HepG2 (cell line): ENCODE data around the gene WWC1. TPM values are rescaled to one million over a fixed set of nuclear protein-coding genes. Genes with fewer than 3 reads are reported as not detected.

ENCODE experiments used
- AHR ChIP-seq: IDR thresholded peaks from 2 replicates; pipeline ENCODE4 v1.6.1; 2018; ENCODE audit warnings: missing genetic modification reagents, missing compliant biosample characterization
- CHCHD3 ChIP-seq: sonication (generic); formaldehyde crosslinking; IDR thresholded peaks from 2 replicates; pipeline ENCODE4 v1.8.0; 2022; ENCODE audit warnings: mild to moderate bottlenecking, missing genetic modification reagents, moderate library complexity
- CSRNP1 ChIP-seq: sonication (generic); formaldehyde crosslinking; IDR thresholded peaks from 2 replicates; pipeline ENCODE4 v1.8.1; 2023; ENCODE audit warnings: mild to moderate bottlenecking, missing genetic modification reagents
- HNRNPL ChIP-seq: fragments of 200-400 bp; formaldehyde crosslinking; IDR thresholded peaks from 2 replicates; pipeline ENCODE4 v1.6.1; 2017; ENCODE audit warnings: mild to moderate bottlenecking, low read depth, low read length
- HOXA3 ChIP-seq: sonication (generic); formaldehyde crosslinking; IDR thresholded peaks from 2 replicates; pipeline ENCODE4 v1.5.0; 2020; ENCODE audit warnings: missing genetic modification reagents
- NFKB2 ChIP-seq: sonication (generic); formaldehyde crosslinking; IDR thresholded peaks from 2 replicates; pipeline ENCODE4 v1.4.0; 2020; ENCODE audit warnings: missing genetic modification reagents, borderline replicate concordance
- NR0B2 ChIP-seq: sonication (generic); formaldehyde crosslinking; IDR thresholded peaks from 2 replicates; pipeline ENCODE4 v1.4.0; 2020; ENCODE audit warnings: mild to moderate bottlenecking, missing genetic modification reagents
- PITX1 ChIP-seq: sonication (generic); formaldehyde crosslinking; IDR thresholded peaks from 2 replicates; pipeline ENCODE4 v1.5.1; 2020; ENCODE audit warnings: mild to moderate bottlenecking, missing genetic modification reagents
- POGZ ChIP-seq: sonication (generic); formaldehyde crosslinking; IDR thresholded peaks from 2 replicates; pipeline ENCODE4 v1.4.0; 2020; ENCODE audit warnings: mild to moderate bottlenecking, missing genetic modification reagents
- SP140L ChIP-seq: sonication (generic); formaldehyde crosslinking; IDR thresholded peaks from 2 replicates; pipeline ENCODE4 v1.4.0; 2020; ENCODE audit warnings: missing genetic modification reagents, borderline replicate concordance
- ZFX ChIP-seq: sonication (generic); formaldehyde crosslinking; IDR thresholded peaks from 2 replicates; pipeline ENCODE4 v1.4.0; 2020; ENCODE audit warnings: mild to moderate bottlenecking, low read depth, missing genetic modification reagents, moderate library complexity
- ZNF367 ChIP-seq: sonication (generic); formaldehyde crosslinking; IDR thresholded peaks from 2 replicates; pipeline ENCODE4 v1.4.0; 2020; ENCODE audit warnings: missing genetic modification reagents, borderline replicate concordance
- ZNF512 ChIP-seq: sonication (generic); formaldehyde crosslinking; IDR thresholded peaks from 2 replicates; pipeline ENCODE4 v1.4.0; 2020; ENCODE audit warnings: mild to moderate bottlenecking, missing genetic modification reagents
- ZNF574 ChIP-seq: sonication (generic); formaldehyde crosslinking; IDR thresholded peaks from 2 replicates; pipeline ENCODE4 v1.4.0; 2020; ENCODE audit warnings: missing genetic modification reagents
- ZNF605 ChIP-seq: sonication (generic); formaldehyde crosslinking; IDR thresholded peaks from 2 replicates; pipeline ENCODE4 v1.8.0; 2022; ENCODE audit warnings: mild to moderate bottlenecking, missing genetic modification reagents
- ZNF672 ChIP-seq: sonication (generic); formaldehyde crosslinking; IDR thresholded peaks from 2 replicates; pipeline ENCODE4 v1.8.1; 2022; ENCODE audit warnings: missing genetic modification reagents
- ZNF766 ChIP-seq: sonication (generic); formaldehyde crosslinking; IDR thresholded peaks from 2 replicates; pipeline ENCODE4 v1.5.0; 2020; ENCODE audit warnings: missing genetic modification reagents, borderline replicate concordance
- ZSCAN30 ChIP-seq: sonication (generic); formaldehyde crosslinking; IDR thresholded peaks from 2 replicates; pipeline ENCODE4 v1.5.0; 2020; ENCODE audit warnings: mild to moderate bottlenecking, missing genetic modification reagents
- ZSCAN9 ChIP-seq: IDR thresholded peaks from 2 replicates; pipeline ENCODE4 v1.6.1; 2016; ENCODE audit warnings: borderline replicate concordance
- polyA plus RNA-seq, 8 experiments: library from polyadenylated mRNA; depleted of rRNA in 3 of 8; stranded (reverse) in 7 of 8; unstranded in 1 of 8; fragments of >200 nt; fragmentation: Illumina TruSeq in 4 of 8; extraction: Trizol in 4 of 8; gene quantifications; 2 replicates each; pipeline versions ENCODE4 v1.2.1 to v1.2.3, GENCODE V29; 2011 to 2016; ENCODE audit warnings: low read depth in 4 of 8, missing spikeins in 1 of 8, mixed read lengths in 1 of 8; ENCODE audit not compliant: insufficient read depth in 1 of 8
- total RNA-seq, 5 experiments: library from RNA; depleted of rRNA; stranded (reverse); fragments of >200 nt; fragmentation: Illumina TruSeq; extraction: Trizol; gene quantifications; 2 replicates each; pipeline ENCODE4 v1.2.3, GENCODE V29; 2016; ENCODE audit warnings: low read depth in 1 of 5
- TF ChIP-seq, protein P1 (sequence below): IDR thresholded peaks from 2 replicates; pipeline ENCODE4 v1.6.1; 2016

Gene WWC1
- total and polyA plus RNA-seq, 2 of the 13 experiments (the other 11 are each of a cell fraction or from before 2014, with no cell fraction given) = 8.3 to 17.9 TPM

DNA sequence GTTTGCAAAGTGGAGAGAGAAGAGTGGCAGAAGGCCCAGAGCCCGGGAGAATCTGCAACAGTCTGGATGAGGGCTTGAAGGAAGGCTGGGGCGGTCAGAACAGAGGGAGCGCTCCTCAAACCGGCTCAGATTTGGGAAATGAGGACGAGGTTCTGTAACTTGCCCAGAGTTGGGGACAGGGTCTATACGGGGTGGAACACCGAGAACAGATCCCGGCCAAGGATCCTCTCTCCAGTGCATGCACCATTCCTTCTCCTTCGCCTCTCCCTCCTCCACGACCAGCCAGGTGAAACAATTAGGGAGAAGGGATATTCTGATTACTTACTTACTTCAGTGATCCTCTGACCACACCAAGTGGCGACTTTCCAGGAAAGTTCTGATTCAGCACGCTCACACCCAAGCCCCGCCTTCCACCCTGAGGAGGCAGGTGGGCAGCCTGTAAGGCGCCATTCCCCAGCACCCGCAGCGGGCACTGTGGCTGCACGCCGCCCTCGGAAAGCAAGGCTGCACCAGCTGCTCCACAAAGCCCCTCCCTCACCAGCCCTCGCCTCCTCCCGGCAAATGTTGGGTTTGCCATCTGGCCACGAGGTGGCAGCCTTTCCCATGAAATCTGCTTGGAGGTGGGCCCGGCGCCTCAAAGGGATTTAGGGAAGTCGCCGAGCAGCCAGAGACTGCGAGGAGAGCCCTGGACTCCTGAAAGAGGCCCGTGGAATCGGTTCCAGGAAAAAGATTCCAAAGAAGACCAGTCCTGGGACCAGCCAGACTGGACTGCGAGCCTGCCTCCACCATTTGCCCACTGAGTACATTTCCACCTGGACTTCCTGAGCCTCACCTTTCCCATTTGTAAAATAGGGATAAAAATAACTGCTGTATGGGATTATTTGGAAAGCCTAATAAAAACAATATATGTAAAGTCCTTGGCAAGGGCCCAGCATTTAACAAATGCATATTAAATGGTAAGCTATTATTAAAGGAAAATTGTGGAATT is 22.2 kb upstream of the WWC1 start (continued):
- TF ChIP-seq ZNF574 (CRISPR knock-in tag) (peak; percentile 70), ZNF672 (no peak), NR0B2 (CRISPR knock-in tag) (peak; percentile 78; the same call in 1 of the 2 replicates), ZSCAN30 (CRISPR knock-in tag) (no peak), HNRNPL (peak; percentile 89), NFKB2 (CRISPR knock-in tag) (peak; percentile 71; the same call in 1 of the 2 replicates), ZSCAN9 (CRISPR knock-in tag) (0 out of 2 replicates have a peak, but pooled peaks have one; percentile 46), ZNF512 (0 out of 2 replicates have a peak, but pooled peaks have one; percentile 62), CSRNP1 (CRISPR knock-in tag) (0 out of 2 replicates have a peak, but pooled peaks have one; percentile 68), POGZ (CRISPR knock-in tag) (peak; percentile 45; the same call in 1 of the 2 replicates), ZNF605 (CRISPR knock-in tag) (no peak), ZFX (peak; percentile 60), CHCHD3 (CRISPR knock-in tag) (no peak), HOXA3 (CRISPR knock-in tag) (0 out of 2 replicates have a peak, but pooled peaks have one; percentile 24), AHR (no peak), PITX1 (CRISPR knock-in tag) (peak; percentile 93), ZNF766 (CRISPR knock-in tag) (0 out of 2 replicates have a peak, but pooled peaks have one; percentile 27), ZNF367 (CRISPR knock-in tag) (no peak), SP140L (CRISPR knock-in tag) (0 out of 2 replicates have a peak, but pooled peaks have one; percentile 53)
- TF ChIP-seq, protein P1, sequence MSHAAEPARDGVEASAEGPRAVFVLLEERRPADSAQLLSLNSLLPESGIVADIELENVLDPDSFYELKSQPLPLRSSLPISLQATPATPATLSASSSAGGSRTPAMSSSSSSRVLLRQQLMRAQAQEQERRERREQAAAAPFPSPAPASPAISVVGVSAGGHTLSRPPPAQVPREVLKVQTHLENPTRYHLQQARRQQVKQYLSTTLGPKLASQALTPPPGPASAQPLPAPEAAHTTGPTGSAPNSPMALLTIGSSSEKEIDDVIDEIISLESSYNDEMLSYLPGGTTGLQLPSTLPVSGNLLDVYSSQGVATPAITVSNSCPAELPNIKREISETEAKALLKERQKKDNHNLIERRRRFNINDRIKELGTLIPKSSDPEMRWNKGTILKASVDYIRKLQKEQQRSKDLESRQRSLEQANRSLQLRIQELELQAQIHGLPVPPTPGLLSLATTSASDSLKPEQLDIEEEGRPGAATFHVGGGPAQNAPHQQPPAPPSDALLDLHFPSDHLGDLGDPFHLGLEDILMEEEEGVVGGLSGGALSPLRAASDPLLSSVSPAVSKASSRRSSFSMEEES (CRISPR knock-in tag) = no peak
